K562 (cell line): ENCODE results near the gene CRIM1. TPM values are rescaled to one million over a fixed set of nuclear protein-coding genes. Genes with fewer than 3 reads are reported as not detected.

ENCODE experiments used
- ATAC-seq: fragments of 200-7000 bp; cut with Tn5 transposase; 3 replicates; pipeline ENCODE4 v1.9.1; 2020; ENCODE audit warnings: moderate library complexity
- BruUV-seq: library from RNA; stranded (reverse); fragments of 400-500 nt; replicated peaks from 2 replicates; lab custom pipeline; 2021; lab: Mats Ljungman, UMichigan
- CTCF ChIA-PET: fragments of 300-600 bp; formaldehyde crosslinking; extraction: SDS; loops from one replicate; lab custom pipeline; 2021; ENCODE audit warnings: low intra/inter-chr PET ratio; lab: Yijun Ruan, JAX
- POLR2A ChIA-PET: fragments of 300-600, 350-650 bp; sonication (Branson Sonifier 250); formaldehyde crosslinking; extraction: SDS; loops from one replicate; lab custom pipeline; 2021; ENCODE audit warnings: antibody characterized with exemption, inconsistent platforms; lab: Yijun Ruan, JAX
- DNase-seq, 4 experiments: peaks; one replicate each; pipeline versions ENCODE4 v3.0.0 to v3.0.0-alpha.2; 2011 to 2018; ENCODE audit warnings: low spot score in 3 of 4, mixed read lengths in 3 of 4; ENCODE audit errors: extremely low read depth in 1 of 4
- FAIRE-seq: peaks from 2 replicates; lab custom pipeline; 2011; peaks lifted over from hg19 to GRCh38; lab: Jason Lieb, UNC
- H2AFZ ChIP-seq: 2 replicates; pipeline ENCODE4 v1.6.0; 2011; ENCODE audit warnings: low read depth, low read length, control low read depth, inconsistent platforms
- H3K27ac ChIP-seq: fragments of 200-600 bp; 3 replicates; pipeline ENCODE4 v1.8.0; 2011; ENCODE audit warnings: low read depth, mild to moderate bottlenecking, control low read depth, inconsistent platforms, low read length, moderate library complexity, mixed read lengths; ENCODE audit errors: extremely low read depth
- H3K27me3 ChIP-seq, 2 experiments: fragments of 300-600 bp in 1 of 2; 2 replicates in 1 of 2; 3 replicates in 1 of 2; pipeline versions ENCODE4 v1.6.0 to v1.8.0; 2011; ENCODE audit warnings: inconsistent platforms in 2 of 2, low read length in 2 of 2, mild to moderate bottlenecking in 1 of 2, mixed read lengths in 1 of 2, moderate library complexity in 1 of 2; ENCODE audit not compliant: control insufficient read depth in 2 of 2, insufficient read depth in 2 of 2
- H3K36me3 ChIP-seq: fragments of 300-600 bp; 3 replicates; pipeline ENCODE4 v1.8.0; 2011; ENCODE audit warnings: mild to moderate bottlenecking, low read length, inconsistent platforms; ENCODE audit not compliant: control insufficient read depth, insufficient read depth
- H3K4me1 ChIP-seq, 2 experiments: fragments of 200-600 bp in 1 of 2; replicated peaks in 1 of 2; 2 replicates in 1 of 2; 3 replicates in 1 of 2; pipeline versions ENCODE4 v1.5.1 to v1.8.0; 2011; ENCODE audit warnings: inconsistent platforms in 2 of 2, low read length in 2 of 2, mild to moderate bottlenecking in 1 of 2, mixed read lengths in 1 of 2, moderate library complexity in 1 of 2; ENCODE audit not compliant: control insufficient read depth in 2 of 2, insufficient read depth in 2 of 2
- H3K4me2 ChIP-seq: 2 replicates; pipeline ENCODE4 v1.6.1; 2011; ENCODE audit warnings: low read length, control low read depth, inconsistent platforms, mixed read lengths; ENCODE audit not compliant: insufficient read depth
- H3K4me3 ChIP-seq: fragments of 200-600 bp; sonication (generic), shearing (Covaris generic); 2 replicates; pipeline ENCODE4 v1.5.1; 2016; ENCODE audit warnings: control low read depth, inconsistent platforms
- H3K79me2 ChIP-seq: fragments of 200-600 bp; 3 replicates; pipeline ENCODE4 v1.8.0; 2011; ENCODE audit warnings: low read length, inconsistent platforms; ENCODE audit not compliant: control insufficient read depth, insufficient read depth
- H3K9ac ChIP-seq, 2 experiments: 2 replicates each; pipeline versions ENCODE4 v1.6.0 to v1.6.1; 2011; ENCODE audit warnings: low read depth in 2 of 2, low read length in 2 of 2, control low read depth in 1 of 2, inconsistent platforms in 1 of 2, mild to moderate bottlenecking in 1 of 2, mixed read lengths in 1 of 2; ENCODE audit not compliant: insufficient read depth in 1 of 2
- H3K9me1 ChIP-seq: one replicate; pipeline ENCODE4 v1.6.0; 2011; ENCODE audit warnings: inconsistent platforms, mild to moderate bottlenecking, low read length, moderate library complexity; ENCODE audit not compliant: control insufficient read depth, insufficient read depth
- H3K9me3 ChIP-seq: replicated peaks from 2 replicates; pipeline ENCODE4 v1.5.1; 2011; ENCODE audit warnings: low read depth, low read length, inconsistent platforms; ENCODE audit not compliant: control insufficient read depth, insufficient read depth
- H4K20me1 ChIP-seq: replicated peaks from 2 replicates; pipeline ENCODE4 v1.6.1; 2011; ENCODE audit warnings: low read length, inconsistent platforms, mixed read lengths; ENCODE audit not compliant: control insufficient read depth, insufficient read depth
- CAMTA2 ChIP-seq: fragments of 250-450 bp; sonication (Bioruptor Pico); conservative IDR thresholded peaks from 2 replicates; pipeline ENCODE4 v1.5.1; 2022
- FOSL1 ChIP-seq: fragments of 200-800 bp; sonication (Bioruptor generic); conservative IDR thresholded peaks from 2 replicates; pipeline ENCODE4 v1.6.1; 2016; ENCODE audit warnings: missing genetic modification characterization, missing compliant biosample characterization
- ILF3 ChIP-seq: fragments of 450-650 bp; IDR thresholded peaks from 2 replicates; pipeline ENCODE4 v1.6.1; 2018; ENCODE audit warnings: antibody characterized with exemption, mild to moderate bottlenecking, moderate library complexity, borderline replicate concordance
- NCOA1 ChIP-seq: fragments of 450-650 bp; IDR thresholded peaks from 2 replicates; pipeline ENCODE4 v1.6.1; 2016; ENCODE audit warnings: low read depth
- SMARCA4 ChIP-seq: fragments of 450-650 bp; IDR thresholded peaks from 2 replicates; pipeline ENCODE4 v1.6.1; 2016
- THRAP3 ChIP-seq: fragments of 450-650 bp; IDR thresholded peaks from 2 replicates; pipeline ENCODE4 v1.6.1; 2016; ENCODE audit warnings: mild to moderate bottlenecking, inconsistent platforms, borderline replicate concordance
- ZNF3 ChIP-seq: fragments of 250-450 bp; sonication (Bioruptor Pico); IDR thresholded peaks from 2 replicates; pipeline ENCODE4 v1.5.0; 2021; ENCODE audit warnings: mild to moderate bottlenecking, moderate library complexity
- WGBS: fragments of 100-300 bp; shearing (Covaris generic); methylation state at CpG from one replicate; pipeline ENCODE4 v1.1.6; 2016; ENCODE audit warnings: low coverage, mixed read lengths; ENCODE audit not compliant: insufficient coverage; ENCODE audit errors: missing lambda C conversion rate; 5-methylcytosine and 5-hydroxymethylcytosine counted together
- in situ Hi-C: fragments of 300-500 bp; cut with MboI; formaldehyde crosslinking; loops from 4 replicates; pipeline ENCODE4 v1.15.0; 2018; ENCODE audit warnings: inconsistent platforms, mixed read lengths
- intact Hi-C: fragments of 100-400 bp; cut with micrococcal nuclease; formaldehyde crosslinking; loops from 2 replicates; pipeline ENCODE4 v1.14.2; 2022
- polyA plus RNA-seq, 8 experiments: library from polyadenylated mRNA; depleted of rRNA in 4 of 8; stranded (reverse) in 5 of 8; unstranded in 3 of 8; fragments of >200 nt; fragmentation: Nextera tagmentation in 2 of 8; fragmentation: Illumina TruSeq in 1 of 8; extraction: Ambion mirVana in 2 of 8; extraction: Trizol in 1 of 8; gene quantifications; 2 replicates each; pipeline versions ENCODE4 v1.2.1 to v1.2.3, GENCODE V29; 2011 to 2014; ENCODE audit warnings: inconsistent platforms in 1 of 8, missing spikeins in 1 of 8
- total RNA-seq, 7 experiments: library from RNA; depleted of rRNA in 6 of 7; stranded (reverse); fragments of >200 nt in 6 of 7; fragmentation: Illumina TruSeq in 2 of 7; extraction: Trizol in 2 of 7; gene quantifications; 2 replicates each; pipeline versions ENCODE4 v1.2.1 to v1.2.3, GENCODE V29; 2011 to 2021; ENCODE audit warnings: low replicate concordance in 1 of 7
- TF ChIP-seq, protein P1 (sequence below): fragments of 450-650 bp; conservative IDR thresholded peaks from 2 replicates; pipeline ENCODE4 v1.6.1; 2016; ENCODE audit warnings: missing genetic modification characterization, low read depth, mild to moderate bottlenecking, missing compliant biosample characterization, moderate library complexity

Gene CRIM1
- total and polyA plus RNA-seq, 9 of the 15 experiments (the other 6 are each of a cell fraction or from before 2014, with no cell fraction given): 0.01 to 0.36 (median 0.06) TPM; not detected in 1

DNA sequence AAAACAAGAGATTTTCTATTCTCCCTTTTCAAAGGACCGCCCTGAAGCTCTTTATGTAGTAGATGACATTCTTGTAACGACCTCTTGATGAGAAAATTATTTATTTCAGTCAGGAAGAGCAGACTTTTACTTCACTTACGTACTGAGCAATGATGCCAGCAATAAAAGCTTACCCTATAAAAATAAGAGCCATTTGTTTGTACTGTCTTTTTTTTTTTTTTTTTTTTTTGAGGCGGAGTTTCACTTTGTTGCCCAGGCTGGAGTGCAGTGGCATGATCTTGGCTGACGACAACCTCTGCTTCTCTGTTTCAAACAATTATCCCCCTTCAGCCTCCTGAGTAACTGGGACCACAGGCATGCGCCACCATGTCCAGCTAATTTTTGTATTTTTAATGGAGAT lies 39.2 kb downstream of the CRIM1 start:
- BruUV-seq: no TSS peak
- ATAC-seq: no peak
- H3K9me1 ChIP-seq: no peaks in the 10 kb centered on the region
- no peaks in the 10 kb centered on the region for H3K4me1 ChIP-seq
- FAIRE-seq: no peak
- no peak overlapping the region for H3K9ac ChIP-seq
- no peaks in the 10 kb centered on the region for H3K27me3 ChIP-seq
- H3K79me2 ChIP-seq: no peaks in the 10 kb centered on the region
- in situ Hi-C loops: no loop called here
- no peak overlapping the region for H3K4me3 ChIP-seq
- no peak overlapping the region for H3K4me2 ChIP-seq
- CTCF ChIA-PET: no interaction called here
- no peak overlapping the region for H2AFZ ChIP-seq
- intact Hi-C loops: no loop called here
- WGBS: 0% methylated on average over 5 of the region's 6 CpGs
- H3K27ac ChIP-seq: no peak overlapping the region
- no peaks in the 10 kb centered on the region for H4K20me1 ChIP-seq
- H3K9me3 ChIP-seq: no peaks in the 10 kb centered on the region
- no peaks in the 10 kb centered on the region for H3K36me3 ChIP-seq
- TF ChIP-seq FOSL1 (tag) (no peak), ILF3 (no peak), NCOA1 (no peak), SMARCA4 (no peak), THRAP3 (no peak), CAMTA2 (no peak), ZNF3 (CRISPR knock-in tag) (no peak)
- TF ChIP-seq, protein P1, sequence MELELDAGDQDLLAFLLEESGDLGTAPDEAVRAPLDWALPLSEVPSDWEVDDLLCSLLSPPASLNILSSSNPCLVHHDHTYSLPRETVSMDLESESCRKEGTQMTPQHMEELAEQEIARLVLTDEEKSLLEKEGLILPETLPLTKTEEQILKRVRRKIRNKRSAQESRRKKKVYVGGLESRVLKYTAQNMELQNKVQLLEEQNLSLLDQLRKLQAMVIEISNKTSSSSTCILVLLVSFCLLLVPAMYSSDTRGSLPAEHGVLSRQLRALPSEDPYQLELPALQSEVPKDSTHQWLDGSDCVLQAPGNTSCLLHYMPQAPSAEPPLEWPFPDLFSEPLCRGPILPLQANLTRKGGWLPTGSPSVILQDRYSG: no peak
- POLR2A ChIA-PET: interaction anchor here (1.4 kb wide), 1 partner anchor 12 kb away, joined by 4 read pairs; no protein-coding TSS in a partner anchor
- DNase-seq: no peak
